HEK293 (cell line): ENCODE data around the gene HES2.

ENCODE experiments used
- SP2 ChIP-seq: fragments of 450-650 bp; formaldehyde crosslinking; IDR thresholded peaks from 2 replicates; pipeline ENCODE4 v1.5.1; 2016; ENCODE audit warnings: missing biosample characterization, missing genetic modification characterization
- ZBTB7A ChIP-seq: fragments of 450-650 bp; formaldehyde crosslinking; IDR thresholded peaks from 2 replicates; pipeline ENCODE4 v1.5.1; 2016; ENCODE audit warnings: low read depth, missing biosample characterization, missing genetic modification characterization
- ZNF239 ChIP-seq: fragments of 450-650 bp; formaldehyde crosslinking; IDR thresholded peaks from 2 replicates; pipeline ENCODE4 v1.5.1; 2016; ENCODE audit warnings: missing biosample characterization, missing genetic modification characterization
- ZNF274 ChIP-seq, 2 experiments: fragments of 200-500 bp in 1 of 2; fragments of 450-650 bp in 1 of 2; sonication (Bioruptor generic) in 1 of 2; formaldehyde crosslinking in 1 of 2; IDR thresholded peaks; 2 replicates each; pipeline versions ENCODE4 v1.5.1 to v1.6.1; 2014 to 2016; ENCODE audit warnings: borderline replicate concordance in 1 of 2, inconsistent platforms in 1 of 2, low read length in 1 of 2, missing biosample characterization in 1 of 2, missing genetic modification characterization in 1 of 2
- ZNF423 ChIP-seq: fragments of 450-650 bp; formaldehyde crosslinking; IDR thresholded peaks from 2 replicates; pipeline ENCODE4 v1.5.1; 2016; ENCODE audit warnings: missing biosample characterization, missing genetic modification characterization
- TF ChIP-seq, protein P1 (sequence below): fragments of 450-650 bp; formaldehyde crosslinking; IDR thresholded peaks from 2 replicates; pipeline ENCODE4 v1.5.1; 2017; ENCODE audit warnings: missing biosample characterization, missing genetic modification characterization

DNA sequence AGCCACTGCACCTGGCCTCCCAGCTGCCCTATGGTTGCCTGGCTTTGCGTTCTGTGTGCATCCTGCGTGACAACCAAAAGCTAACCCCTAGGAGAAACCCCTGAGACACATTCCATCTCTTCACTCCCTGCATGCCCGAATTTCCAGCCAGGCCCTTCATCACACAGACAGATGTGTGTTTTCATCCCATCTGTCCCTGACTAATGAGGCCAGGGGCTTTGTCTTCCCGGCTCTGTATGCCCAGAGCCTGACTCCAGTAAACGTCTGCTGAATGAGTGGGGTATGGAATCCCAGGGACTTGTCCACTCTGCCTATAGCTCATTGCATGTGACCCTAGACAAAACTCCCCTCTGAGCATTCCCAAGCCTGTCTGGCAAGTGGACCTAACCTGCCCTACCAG, 14.5 kb upstream of the HES2 start:
- TF ChIP-seq, protein P1, sequence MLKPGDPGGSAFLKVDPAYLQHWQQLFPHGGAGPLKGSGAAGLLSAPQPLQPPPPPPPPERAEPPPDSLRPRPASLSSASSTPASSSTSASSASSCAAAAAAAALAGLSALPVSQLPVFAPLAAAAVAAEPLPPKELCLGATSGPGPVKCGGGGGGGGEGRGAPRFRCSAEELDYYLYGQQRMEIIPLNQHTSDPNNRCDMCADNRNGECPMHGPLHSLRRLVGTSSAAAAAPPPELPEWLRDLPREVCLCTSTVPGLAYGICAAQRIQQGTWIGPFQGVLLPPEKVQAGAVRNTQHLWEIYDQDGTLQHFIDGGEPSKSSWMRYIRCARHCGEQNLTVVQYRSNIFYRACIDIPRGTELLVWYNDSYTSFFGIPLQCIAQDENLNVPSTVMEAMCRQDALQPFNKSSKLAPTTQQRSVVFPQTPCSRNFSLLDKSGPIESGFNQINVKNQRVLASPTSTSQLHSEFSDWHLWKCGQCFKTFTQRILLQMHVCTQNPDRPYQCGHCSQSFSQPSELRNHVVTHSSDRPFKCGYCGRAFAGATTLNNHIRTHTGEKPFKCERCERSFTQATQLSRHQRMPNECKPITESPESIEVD (tag by site-specific recombination) = no peak
- TF ChIP-seq ZNF423 (tag by site-specific recombination) = no peak
- TF ChIP-seq ZBTB7A (tag by site-specific recombination) = no peak
- TF ChIP-seq ZNF274 (IDR thresholded peaks at IDR 0.05; ENCODE audit: low read length) = no peak
- no peak for TF ChIP-seq ZNF274 (tag by site-specific recombination; IDR thresholded peaks at IDR 0.05; ENCODE audit: borderline replicate concordance)
- TF ChIP-seq ZNF239 (tag by site-specific recombination) = no peak
- TF ChIP-seq SP2 = no peak
